K562 (cell line): Measurements from ENCODE around the gene TPCN1. TPM values are rescaled to one million over a fixed set of nuclear protein-coding genes. Genes with fewer than 3 reads are reported as not detected.

Experiments
- ATAC-seq: fragments of 200-7000 bp; cut with Tn5 transposase; 3 replicates; pipeline ENCODE4 v1.9.1; 2020; ENCODE audit warnings: moderate library complexity
- BruUV-seq: library from RNA; stranded (reverse); fragments of 400-500 nt; replicated peaks from 2 replicates; lab custom pipeline; 2021; lab: Mats Ljungman, UMichigan
- CTCF ChIA-PET: fragments of 300-600 bp; formaldehyde crosslinking; extraction: SDS; loops from one replicate; lab custom pipeline; 2021; ENCODE audit warnings: low intra/inter-chr PET ratio; lab: Yijun Ruan, JAX
- POLR2A ChIA-PET: fragments of 300-600, 350-650 bp; sonication (Branson Sonifier 250); formaldehyde crosslinking; extraction: SDS; loops from one replicate; lab custom pipeline; 2021; ENCODE audit warnings: antibody characterized with exemption, inconsistent platforms; lab: Yijun Ruan, JAX
- DNase-seq, 4 experiments: peaks; one replicate each; pipeline versions ENCODE4 v3.0.0 to v3.0.0-alpha.2; 2011 to 2018; ENCODE audit warnings: low spot score in 3 of 4, mixed read lengths in 3 of 4; ENCODE audit errors: extremely low read depth in 1 of 4
- FAIRE-seq: peaks from 2 replicates; lab custom pipeline; 2011; peaks lifted over from hg19 to GRCh38; lab: Jason Lieb, UNC
- H2AFZ ChIP-seq: 2 replicates; pipeline ENCODE4 v1.6.0; 2011; ENCODE audit warnings: low read depth, low read length, control low read depth, inconsistent platforms
- H3K27ac ChIP-seq: fragments of 200-600 bp; 3 replicates; pipeline ENCODE4 v1.8.0; 2011; ENCODE audit warnings: low read depth, mild to moderate bottlenecking, control low read depth, inconsistent platforms, low read length, moderate library complexity, mixed read lengths; ENCODE audit errors: extremely low read depth
- H3K27me3 ChIP-seq, 2 experiments: fragments of 300-600 bp in 1 of 2; 2 replicates in 1 of 2; 3 replicates in 1 of 2; pipeline versions ENCODE4 v1.6.0 to v1.8.0; 2011; ENCODE audit warnings: inconsistent platforms in 2 of 2, low read length in 2 of 2, mild to moderate bottlenecking in 1 of 2, mixed read lengths in 1 of 2, moderate library complexity in 1 of 2; ENCODE audit not compliant: control insufficient read depth in 2 of 2, insufficient read depth in 2 of 2
- H3K36me3 ChIP-seq: fragments of 300-600 bp; 3 replicates; pipeline ENCODE4 v1.8.0; 2011; ENCODE audit warnings: mild to moderate bottlenecking, low read length, inconsistent platforms; ENCODE audit not compliant: control insufficient read depth, insufficient read depth
- H3K4me1 ChIP-seq, 2 experiments: fragments of 200-600 bp in 1 of 2; replicated peaks in 1 of 2; 2 replicates in 1 of 2; 3 replicates in 1 of 2; pipeline versions ENCODE4 v1.5.1 to v1.8.0; 2011; ENCODE audit warnings: inconsistent platforms in 2 of 2, low read length in 2 of 2, mild to moderate bottlenecking in 1 of 2, mixed read lengths in 1 of 2, moderate library complexity in 1 of 2; ENCODE audit not compliant: control insufficient read depth in 2 of 2, insufficient read depth in 2 of 2
- H3K4me2 ChIP-seq: 2 replicates; pipeline ENCODE4 v1.6.1; 2011; ENCODE audit warnings: low read length, control low read depth, inconsistent platforms, mixed read lengths; ENCODE audit not compliant: insufficient read depth
- H3K4me3 ChIP-seq: fragments of 200-600 bp; sonication (generic), shearing (Covaris generic); 2 replicates; pipeline ENCODE4 v1.5.1; 2016; ENCODE audit warnings: control low read depth, inconsistent platforms
- H3K79me2 ChIP-seq: fragments of 200-600 bp; 3 replicates; pipeline ENCODE4 v1.8.0; 2011; ENCODE audit warnings: low read length, inconsistent platforms; ENCODE audit not compliant: control insufficient read depth, insufficient read depth
- H3K9ac ChIP-seq, 2 experiments: 2 replicates each; pipeline versions ENCODE4 v1.6.0 to v1.6.1; 2011; ENCODE audit warnings: low read depth in 2 of 2, low read length in 2 of 2, control low read depth in 1 of 2, inconsistent platforms in 1 of 2, mild to moderate bottlenecking in 1 of 2, mixed read lengths in 1 of 2; ENCODE audit not compliant: insufficient read depth in 1 of 2
- H3K9me1 ChIP-seq: one replicate; pipeline ENCODE4 v1.6.0; 2011; ENCODE audit warnings: inconsistent platforms, mild to moderate bottlenecking, low read length, moderate library complexity; ENCODE audit not compliant: control insufficient read depth, insufficient read depth
- H3K9me3 ChIP-seq: replicated peaks from 2 replicates; pipeline ENCODE4 v1.5.1; 2011; ENCODE audit warnings: low read depth, low read length, inconsistent platforms; ENCODE audit not compliant: control insufficient read depth, insufficient read depth
- H4K20me1 ChIP-seq: replicated peaks from 2 replicates; pipeline ENCODE4 v1.6.1; 2011; ENCODE audit warnings: low read length, inconsistent platforms, mixed read lengths; ENCODE audit not compliant: control insufficient read depth, insufficient read depth
- ZNF121 ChIP-seq: sonication (generic); formaldehyde crosslinking; conservative IDR thresholded peaks from 2 replicates; pipeline ENCODE4 v1.8.0; 2022; ENCODE audit warnings: missing genetic modification reagents
- WGBS: fragments of 100-300 bp; shearing (Covaris generic); methylation state at CpG from one replicate; pipeline ENCODE4 v1.1.6; 2016; ENCODE audit warnings: low coverage, mixed read lengths; ENCODE audit not compliant: insufficient coverage; ENCODE audit errors: missing lambda C conversion rate; 5-methylcytosine and 5-hydroxymethylcytosine counted together
- in situ Hi-C: fragments of 300-500 bp; cut with MboI; formaldehyde crosslinking; loops from 4 replicates; pipeline ENCODE4 v1.15.0; 2018; ENCODE audit warnings: inconsistent platforms, mixed read lengths
- intact Hi-C: fragments of 100-400 bp; cut with micrococcal nuclease; formaldehyde crosslinking; loops from 2 replicates; pipeline ENCODE4 v1.14.2; 2022
- polyA plus RNA-seq, 8 experiments: library from polyadenylated mRNA; depleted of rRNA in 4 of 8; stranded (reverse) in 5 of 8; unstranded in 3 of 8; fragments of >200 nt; fragmentation: Nextera tagmentation in 2 of 8; fragmentation: Illumina TruSeq in 1 of 8; extraction: Ambion mirVana in 2 of 8; extraction: Trizol in 1 of 8; gene quantifications; 2 replicates each; pipeline versions ENCODE4 v1.2.1 to v1.2.3, GENCODE V29; 2011 to 2014; ENCODE audit warnings: inconsistent platforms in 1 of 8, missing spikeins in 1 of 8
- total RNA-seq, 7 experiments: library from RNA; depleted of rRNA in 6 of 7; stranded (reverse); fragments of >200 nt in 6 of 7; fragmentation: Illumina TruSeq in 2 of 7; extraction: Trizol in 2 of 7; gene quantifications; 2 replicates each; pipeline versions ENCODE4 v1.2.1 to v1.2.3, GENCODE V29; 2011 to 2021; ENCODE audit warnings: low replicate concordance in 1 of 7
- TF ChIP-seq, protein P1 (sequence below): fragments of 450-650 bp; IDR thresholded peaks from 2 replicates; pipeline ENCODE4 v1.6.1; 2018; ENCODE audit not compliant: partially characterized antibody

Gene TPCN1
- total and polyA plus RNA-seq, 9 of the 15 experiments (the other 6 are each of a cell fraction or from before 2014, with no cell fraction given) = 0.80 to 23.8 (median 7.4) TPM

GRCh38 chr12:113293100-113293499 is 71.8 kb downstream of the TPCN1 start:
- Histone ChIP-seq H3K4me3 (no peak overlapping the region), H3K27ac (no peak overlapping the region), H2AFZ (no peak overlapping the region), H3K27me3 (no peaks in the 10 kb centered on the region), H3K4me2 (no peak overlapping the region), H3K9ac (no peak overlapping the region; a peak in 1 of 4 replicates), H4K20me1 (no peaks in the 10 kb centered on the region), H3K4me1 (peaks cover 0 to 5% of the 10 kb centered on the region in 2 experiments; a peak in 1 of 5 replicates), H3K9me3 (no peaks in the 10 kb centered on the region), H3K36me3 (peaks cover 40% of the 10 kb centered on the region; the same call in 2 of the 3 replicates), H3K79me2 (no peaks in the 10 kb centered on the region), H3K9me1 (no peaks in the 10 kb centered on the region)
- ATAC-seq = no peak
- WGBS = 88% methylated on average over 10 of the region's 10 CpGs
- ChIA-PET POLR2A (no interaction called here), CTCF (no interaction called here)
- DNase-seq = no peak
- TF ChIP-seq ZNF121 (CRISPR knock-in tag) = no peak
- TF ChIP-seq, protein P1, sequence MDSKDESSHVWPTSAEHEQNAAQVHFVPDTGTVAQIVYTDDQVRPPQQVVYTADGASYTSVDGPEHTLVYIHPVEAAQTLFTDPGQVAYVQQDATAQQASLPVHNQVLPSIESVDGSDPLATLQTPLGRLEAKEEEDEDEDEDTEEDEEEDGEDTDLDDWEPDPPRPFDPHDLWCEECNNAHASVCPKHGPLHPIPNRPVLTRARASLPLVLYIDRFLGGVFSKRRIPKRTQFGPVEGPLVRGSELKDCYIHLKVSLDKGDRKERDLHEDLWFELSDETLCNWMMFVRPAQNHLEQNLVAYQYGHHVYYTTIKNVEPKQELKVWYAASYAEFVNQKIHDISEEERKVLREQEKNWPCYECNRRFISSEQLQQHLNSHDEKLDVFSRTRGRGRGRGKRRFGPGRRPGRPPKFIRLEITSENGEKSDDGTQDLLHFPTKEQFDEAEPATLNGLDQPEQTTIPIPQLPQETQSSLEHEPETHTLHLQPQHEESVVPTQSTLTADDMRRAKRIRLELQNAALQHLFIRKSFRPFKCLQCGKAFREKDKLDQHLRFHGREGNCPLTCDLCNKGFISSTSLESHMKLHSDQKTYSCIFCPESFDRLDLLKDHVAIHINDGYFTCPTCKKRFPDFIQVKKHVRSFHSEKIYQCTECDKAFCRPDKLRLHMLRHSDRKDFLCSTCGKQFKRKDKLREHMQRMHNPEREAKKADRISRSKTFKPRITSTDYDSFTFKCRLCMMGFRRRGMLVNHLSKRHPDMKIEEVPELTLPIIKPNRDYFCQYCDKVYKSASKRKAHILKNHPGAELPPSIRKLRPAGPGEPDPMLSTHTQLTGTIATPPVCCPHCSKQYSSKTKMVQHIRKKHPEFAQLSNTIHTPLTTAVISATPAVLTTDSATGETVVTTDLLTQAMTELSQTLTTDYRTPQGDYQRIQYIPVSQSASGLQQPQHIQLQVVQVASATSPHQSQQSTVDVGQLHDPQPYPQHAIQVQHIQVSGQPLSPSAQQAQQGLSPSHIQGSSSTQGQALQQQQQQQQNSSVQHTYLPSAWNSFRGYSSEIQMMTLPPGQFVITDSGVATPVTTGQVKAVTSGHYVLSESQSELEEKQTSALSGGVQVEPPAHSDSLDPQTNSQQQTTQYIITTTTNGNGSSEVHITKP = peak; percentile 79
- BruUV-seq = no TSS peak
- FAIRE-seq = no peak
- in situ Hi-C loops = no loop called here
- intact Hi-C loops = no loop called here
